ENCODE data around the gene NOP9. TPM values are rescaled to one million over a fixed set of nuclear protein-coding genes. Genes with fewer than 3 reads are reported as not detected.

NOP9 gene
- total and polyA plus RNA-seq, 7 donors = 7.8 to 29.0 (median 14.6) TPM

- Histone ChIP-seq H3K9me3 (no peaks in the 10 kb centered on the region), H3K4me1 (peaks cover 0 to 25% (median 21%) of the 10 kb centered on the region in 4 donors), H3K4me3 (no peak overlapping the region), H3K27me3 (peaks cover 0 to 28% (median 17%) of the 10 kb centered on the region in 3 donors), H3K27ac (no peak overlapping the region), H3K36me3 (no peaks in the 10 kb centered on the region)
- TF ChIP-seq CTCF (IDR thresholded peaks at IDR 0.05) = no peak
- WGBS, 2 donors = 90 to 91% methylated on average over 12 of the region's 12 CpGs
- DNase-seq = no peak
- intact Hi-C loops (cut with DNase I) = no loop called here
These were observed 29.5 kb downstream of the NOP9 start for GRCh38 chr14:24329073-24329663.

- peak; percentile 76 for DNase-seq
These were observed 30.1 kb downstream of the NOP9 start for GRCh38 chr14:24329736-24330135.

GRCh38 chr14:24330973-24331674, 31.5 kb downstream of the NOP9 start:
- H3K27ac ChIP-seq = no peak overlapping the region
- no peak for TF ChIP-seq EP300 (IDR thresholded peaks at IDR 0.05)
- no peak for TF ChIP-seq POLR2AphosphoS5 (IDR thresholded peaks at IDR 0.05)
- TF ChIP-seq POLR2A (IDR thresholded peaks at IDR 0.05) = no peak
- no peak for TF ChIP-seq CTCF (IDR thresholded peaks at IDR 0.05)
- H3K4me3 ChIP-seq = no peak overlapping the region
- no peak for DNase-seq
- WGBS, 2 donors = 87 to 95% methylated on average over 10 of the region's 10 CpGs
- H3K36me3 ChIP-seq = no peaks in the 10 kb centered on the region
- peaks cover 0 to 36% (median 31%) of the 10 kb centered on the region in 4 donors for H3K4me1 ChIP-seq
- peaks cover 8 to 48% (median 36%) of the 10 kb centered on the region in 3 donors for H3K27me3 ChIP-seq
- intact Hi-C loops (cut with DNase I) = loop anchor here (5.0 to 10.0 kb wide), 2 partner anchors 81 to 344 kb away; no protein-coding TSS in a partner anchor
- H3K9me3 ChIP-seq = no peaks in the 10 kb centered on the region

More at GRCh38 chr14:24329736-24330135, 30.1 kb downstream of the NOP9 start:
- intact Hi-C loops (cut with DNase I) = loop anchor here (5.0 to 10.0 kb wide), 2 partner anchors 83 to 345 kb away; no protein-coding TSS in a partner anchor
- Histone ChIP-seq H3K9me3 (no peaks in the 10 kb centered on the region), H3K27ac (no peak overlapping the region), H3K36me3 (no peaks in the 10 kb centered on the region), H3K4me1 (peaks cover 0 to 31% (median 27%) of the 10 kb centered on the region in 4 donors), H3K4me3 (no peak overlapping the region), H3K27me3 (peaks cover 6 to 34% (median 22%) of the 10 kb centered on the region in 3 donors)
- 63 to 66% methylated on average over 9 of the region's 9 CpGs for WGBS, 2 donors
- TF ChIP-seq POLR2AphosphoS5 (IDR thresholded peaks at IDR 0.05) (peak in 1 of 4 donors; percentile 30), CTCF (IDR thresholded peaks at IDR 0.05) (no peak), POLR2A (IDR thresholded peaks at IDR 0.05) (no peak), EP300 (IDR thresholded peaks at IDR 0.05) (no peak)

GRCh38 chr14:24331731-24332267, 32.1 kb downstream of the NOP9 start:
- TF ChIP-seq POLR2AphosphoS5 (IDR thresholded peaks at IDR 0.05) (no peak), CTCF (IDR thresholded peaks at IDR 0.05) (no peak), POLR2A (IDR thresholded peaks at IDR 0.05) (no peak), EP300 (IDR thresholded peaks at IDR 0.05) (no peak)
- H3K27ac ChIP-seq = no peak overlapping the region
- H3K4me1 ChIP-seq = peaks cover 0 to 36% (median 31%) of the 10 kb centered on the region in 4 donors
- H3K36me3 ChIP-seq = no peaks in the 10 kb centered on the region
- H3K4me3 ChIP-seq = peak overlapping the region in 1 of 4 donors; percentile 19
- intact Hi-C loops (cut with DNase I) = loop anchor here (1.0 to 10.0 kb wide), 3 partner anchors 81 to 343 kb away; no protein-coding TSS in a partner anchor
- 49 to 64% methylated on average over 26 of the region's 26 CpGs for WGBS, 2 donors
- H3K27me3 ChIP-seq = peaks cover 8 to 52% (median 43%) of the 10 kb centered on the region in 3 donors
- no peak for DNase-seq
- H3K9me3 ChIP-seq = no peaks in the 10 kb centered on the region

Measured in sigmoid colon (tissue), 7 donors.